ENCODE measurements around the gene QPCT. TPM values are rescaled to one million over a fixed set of nuclear protein-coding genes. Genes with fewer than 3 reads are reported as not detected.
"Not testable (repeated sequence)": the region's sequence is repeated elsewhere in the genome, so short reads cannot be mapped to it uniquely, and the experiment has no call there.

QPCT gene
- 1 to 10 TPM; 4.2 to 7.9 TPM for total RNA-seq
- long read RNA-seq, transcript QPCT-201 (7 exons, 1,739 nt), result major isoform, 16 of 17 reads
- long read RNA-seq, partial matches to known transcripts, result 1 of 17 reads
- long read RNA-seq, other reads (novel, unspliced or antisense), result 0 of 17 reads

DNA sequence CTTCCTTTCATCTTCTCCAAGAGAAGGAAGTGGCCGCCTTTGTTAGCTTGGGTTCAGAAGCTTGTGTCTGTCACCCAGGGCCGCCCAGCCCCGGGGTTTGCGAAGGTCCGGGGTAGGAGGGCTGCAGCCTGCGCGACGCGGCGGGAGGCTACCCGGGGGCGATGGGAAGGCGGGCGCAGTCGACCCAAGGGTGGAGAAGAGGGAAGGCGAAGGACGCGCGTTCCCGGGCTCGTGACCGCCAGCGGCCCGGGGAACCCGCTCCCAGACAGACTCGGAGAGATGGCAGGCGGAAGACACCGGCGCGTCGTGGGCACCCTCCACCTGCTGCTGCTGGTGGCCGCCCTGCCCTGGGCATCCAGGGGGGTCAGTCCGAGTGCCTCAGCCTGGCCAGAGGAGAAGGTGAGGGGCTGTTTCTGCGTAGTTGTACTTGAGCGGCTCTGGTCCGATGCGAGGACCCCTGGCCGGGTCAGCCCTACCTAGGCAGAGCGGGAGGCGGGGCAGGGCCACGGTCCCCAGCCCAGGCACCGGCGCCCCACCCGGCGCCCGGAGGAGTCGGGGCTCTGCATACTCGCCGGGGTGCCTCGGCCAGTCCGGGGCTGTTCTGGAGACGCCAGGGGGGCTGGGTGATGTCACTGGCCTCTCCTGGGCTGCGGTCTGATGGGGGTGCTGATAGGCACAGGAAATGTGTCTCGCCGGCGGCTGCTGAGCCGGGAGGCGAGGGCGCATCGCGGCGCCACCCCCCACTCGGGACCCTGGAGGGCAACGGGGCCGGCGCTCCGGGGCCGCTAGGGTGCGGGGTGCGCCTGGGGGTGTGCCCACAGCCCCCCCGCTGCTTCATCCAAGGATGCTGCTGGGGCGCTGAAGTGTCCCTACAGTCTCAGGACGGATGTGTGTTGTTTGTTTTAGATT, at the start of gene QPCT:
Gene QPCT, plus strand, starts transcription at position 178 of the 909 bp plus-strand sequence. Its CDS starts 102 bp downstream, at position 280.
- intact Hi-C loops (cut with DNase I, micrococcal nuclease), result no loop called here
- ATAC-seq (peak; percentile 87), DNase-seq (peak; percentile 62 to 70)

DNA sequence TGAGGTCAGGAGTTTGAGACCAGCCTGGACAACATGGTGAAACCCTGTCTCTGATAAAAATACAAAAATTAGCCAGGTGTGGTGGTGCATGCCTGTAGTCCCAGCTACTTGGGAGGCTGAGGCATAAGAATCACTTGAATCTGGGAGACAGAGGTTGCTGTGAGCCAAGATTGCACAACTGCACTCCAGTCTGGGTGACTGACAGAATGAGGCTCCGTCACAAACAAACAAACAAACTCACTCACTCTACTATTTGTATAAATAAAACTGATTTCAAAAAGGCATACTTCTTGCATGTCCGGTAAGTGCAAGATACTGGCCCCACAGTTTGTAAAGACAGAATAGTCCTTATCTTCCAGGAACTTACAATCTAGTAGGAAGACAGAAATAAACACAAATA, 49.6 kb upstream of the QPCT start:
- intact Hi-C loops (cut with DNase I, micrococcal nuclease); ATAC-seq; DNase-seq: not testable (repeated sequence)

DNA sequence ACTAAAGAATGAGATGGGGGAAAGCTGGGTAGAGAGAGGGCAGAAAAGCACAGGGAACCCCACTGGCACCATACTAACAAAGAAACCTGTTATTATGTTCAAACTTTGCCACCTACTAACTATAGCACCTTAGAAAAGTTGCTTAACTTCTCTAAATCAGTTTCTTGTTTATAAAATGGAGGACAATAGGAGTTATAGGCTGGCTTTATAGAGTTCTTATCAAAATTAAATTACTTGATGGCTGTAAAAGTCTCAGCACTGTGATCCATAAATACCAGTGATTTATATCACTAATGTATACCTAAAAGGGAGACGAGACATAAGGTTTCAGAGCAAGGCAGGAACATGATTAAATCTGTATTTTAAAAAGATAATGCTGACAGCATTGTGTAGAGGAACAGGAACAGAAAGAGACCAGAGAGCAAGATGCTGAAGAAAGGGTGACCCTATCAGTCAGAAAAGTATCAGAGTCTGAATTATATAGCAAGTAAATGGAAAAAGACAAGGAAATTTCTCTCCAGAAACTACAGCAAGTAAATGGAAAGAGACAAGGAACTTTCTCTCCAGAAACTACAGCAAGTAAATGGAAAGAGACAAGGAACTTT, 48.9 kb upstream of the QPCT start:
- DNase-seq (no peak), ATAC-seq (peak; percentile 67)
- intact Hi-C loops (cut with DNase I, micrococcal nuclease), result no loop called here

DNA sequence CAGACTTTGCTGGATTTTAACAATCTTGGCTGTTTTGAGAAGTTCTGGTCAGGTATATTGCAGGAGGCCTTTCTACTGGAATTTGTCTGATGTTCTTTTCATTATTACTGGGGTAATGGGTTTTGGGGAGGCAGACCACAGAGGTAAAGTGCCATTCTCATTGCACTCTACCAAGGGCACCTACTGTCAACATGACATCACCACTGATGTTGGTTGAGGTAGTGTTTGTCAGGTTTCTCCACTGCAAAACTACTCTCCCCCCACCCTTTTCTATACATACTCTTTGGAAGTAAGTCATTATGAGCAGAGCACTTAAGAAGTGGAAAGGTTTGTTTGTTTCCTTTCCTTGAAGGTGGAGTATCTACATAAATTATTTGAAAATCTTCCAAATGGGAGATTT, 46.8 kb upstream of the QPCT start:
- intact Hi-C loops (cut with DNase I, micrococcal nuclease), result no loop called here
- DNase-seq, result no peak
- no peak for ATAC-seq

DNA sequence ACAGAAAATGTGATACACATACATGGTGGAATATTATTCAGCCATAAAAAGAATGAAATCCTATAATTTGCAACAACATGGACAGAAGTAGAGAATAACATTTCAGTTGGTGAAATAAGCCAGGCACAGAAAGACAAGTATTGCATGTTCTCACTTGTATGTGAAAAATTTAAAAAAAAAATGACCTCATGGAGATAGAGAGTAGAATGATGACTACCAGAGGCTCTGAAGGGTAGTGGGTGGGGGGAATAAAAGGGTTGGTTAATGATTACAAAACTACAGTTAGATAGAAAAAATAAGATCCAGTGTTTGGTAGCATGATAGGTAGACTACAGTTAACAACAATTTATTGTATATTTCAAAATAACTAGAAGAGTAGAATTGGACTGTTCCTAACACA, 44.3 kb upstream of the QPCT start:
- intact Hi-C loops (cut with DNase I, micrococcal nuclease), result no loop called here

DNA sequence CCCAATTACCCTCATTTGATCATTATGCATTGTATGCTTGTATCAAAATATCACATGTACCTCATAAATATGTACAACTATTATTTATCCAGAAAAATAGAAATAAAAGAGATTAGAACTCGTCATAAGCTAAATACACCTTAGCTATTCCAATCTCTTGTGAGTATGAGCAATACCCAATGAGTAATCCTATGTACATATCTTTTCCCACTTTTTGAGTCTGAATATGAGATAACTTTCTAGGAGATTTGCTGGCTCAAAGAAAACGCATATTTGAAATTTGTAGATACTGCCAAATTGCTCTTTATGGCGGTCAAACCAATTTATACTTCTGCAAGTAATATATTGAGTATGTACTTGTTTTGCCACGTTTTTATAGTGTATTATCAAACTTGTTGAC, 43.9 kb upstream of the QPCT start:
- ATAC-seq (no peak), DNase-seq (no peak)
- intact Hi-C loops (cut with DNase I, micrococcal nuclease), result no loop called here

More for the DNA sequence above, 44.3 kb upstream of the QPCT start:
- DNase-seq (no peak), ATAC-seq (no peak)

DNA sequence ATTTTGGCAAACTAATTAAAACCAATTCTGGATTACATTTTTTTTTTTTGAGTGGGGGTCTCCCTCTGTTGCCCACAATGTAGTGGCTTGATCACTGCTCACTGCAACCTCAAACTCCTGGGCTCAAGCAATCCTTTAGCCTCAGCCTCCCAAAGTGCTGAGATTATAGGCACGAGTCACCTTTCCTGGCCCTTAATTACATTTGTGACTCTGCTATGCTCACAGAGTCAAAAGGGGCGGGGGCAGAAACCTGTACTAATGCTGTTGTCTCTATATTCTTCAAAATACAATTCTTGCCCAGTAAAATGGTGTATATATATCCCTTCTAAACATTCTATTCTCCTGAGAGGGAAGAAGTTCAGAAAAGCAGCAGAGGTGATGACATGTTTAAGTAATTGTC, 43.0 kb upstream of the QPCT start:
- intact Hi-C loops (cut with DNase I, micrococcal nuclease), result no loop called here
- DNase-seq (no peak), ATAC-seq (no peak)

- DNase-seq (no peak), ATAC-seq (no peak)
- intact Hi-C loops (cut with DNase I, micrococcal nuclease), result no loop called here
These were observed 41.7 kb upstream of the QPCT start for GRCh38 chr2:37302701-37303252.

GRCh38 chr2:37306024-37306423, 38.4 kb upstream of the QPCT start:
- intact Hi-C loops (cut with DNase I, micrococcal nuclease), result no loop called here
- ATAC-seq (peak; percentile 96), DNase-seq (no peak)

DNA sequence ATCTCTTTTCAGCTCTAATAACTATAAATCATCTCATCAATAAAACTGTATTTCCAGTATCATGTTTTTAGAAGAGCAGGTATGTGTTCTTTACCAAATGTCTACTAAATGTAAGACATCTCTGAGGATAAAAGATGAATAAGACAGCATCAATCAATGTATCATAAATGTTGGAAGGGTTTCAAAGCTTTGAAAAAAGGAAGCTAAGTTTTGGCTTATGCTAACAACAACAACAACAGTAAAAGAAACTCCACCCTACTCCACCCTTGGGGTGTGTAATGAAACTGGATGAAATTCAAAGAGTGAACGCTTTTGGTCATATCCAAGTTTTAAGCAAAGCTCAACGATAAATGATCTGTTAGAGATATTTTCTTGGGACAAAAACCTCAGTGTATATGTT, 36.9 kb upstream of the QPCT start:
- intact Hi-C loops (cut with DNase I, micrococcal nuclease), result no loop called here
- no peak for DNase-seq
- ATAC-seq, result no peak

GRCh38 chr2:37315364-37315763, 29.1 kb upstream of the QPCT start:
- intact Hi-C loops (cut with DNase I, micrococcal nuclease), result no loop called here
- ATAC-seq, result no peak

DNA sequence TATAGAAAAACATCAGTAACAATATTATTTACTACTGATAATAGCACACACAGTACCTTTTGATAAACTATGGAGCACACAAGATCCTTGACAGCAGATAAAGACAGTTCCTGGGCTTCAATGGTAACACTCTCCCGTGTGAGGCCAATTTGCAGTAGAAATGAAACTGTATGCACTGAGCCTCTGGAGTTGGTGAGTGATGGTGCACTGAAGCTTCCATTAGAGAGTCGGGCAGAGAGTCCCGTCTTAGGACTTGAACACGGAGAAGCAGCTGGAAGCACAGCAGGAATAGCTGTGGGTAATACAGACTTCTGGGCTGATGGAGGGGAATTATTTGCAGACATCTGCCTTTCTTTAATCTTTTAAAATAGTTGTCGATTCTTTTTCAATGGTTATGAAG, 28.2 kb upstream of the QPCT start:
- ATAC-seq, result no peak
- no peak for DNase-seq
- intact Hi-C loops (cut with DNase I, micrococcal nuclease), result no loop called here

More at GRCh38 chr2:37315364-37315763, 29.1 kb upstream of the QPCT start:
- DNase-seq, result no peak

DNA sequence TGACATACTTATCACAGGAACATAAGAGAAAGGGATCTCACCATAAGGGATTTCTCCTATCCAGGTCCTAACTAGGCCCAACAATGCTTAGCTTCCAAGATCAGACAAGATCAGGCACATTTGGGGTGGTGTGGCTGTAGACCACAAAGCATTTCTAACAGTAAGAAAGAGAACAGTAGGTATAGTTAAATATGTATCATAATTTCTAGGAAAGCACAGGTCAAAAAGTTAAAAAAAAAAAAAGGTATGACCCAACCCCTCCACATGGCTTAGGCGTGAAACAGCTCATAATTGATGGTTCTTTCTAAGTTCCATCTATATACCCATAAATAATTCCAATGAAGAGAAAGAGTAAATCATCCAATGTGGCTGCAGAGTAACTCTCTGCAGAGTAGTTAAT, 26.7 kb upstream of the QPCT start:
- intact Hi-C loops (cut with DNase I, micrococcal nuclease), result no loop called here
- ATAC-seq (no peak), DNase-seq (no peak)

DNA sequence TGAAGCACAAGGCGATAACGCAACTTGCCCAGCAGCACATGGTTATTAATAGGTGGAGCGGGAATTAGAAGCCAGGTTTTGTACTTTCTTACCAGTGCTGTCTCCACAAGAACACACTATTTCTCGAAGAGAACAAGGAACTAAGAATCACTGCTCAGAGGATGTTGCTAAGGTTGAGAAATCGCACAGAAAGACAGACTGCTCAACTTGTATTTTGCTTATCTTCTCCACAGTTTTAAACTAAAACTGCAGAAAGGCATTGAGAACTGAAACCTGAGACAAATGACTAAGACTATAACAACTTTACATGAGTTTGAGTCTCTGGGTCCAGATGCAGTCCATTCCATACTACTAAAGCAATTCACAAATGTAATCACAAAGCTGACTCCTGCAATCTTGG, 26.0 kb upstream of the QPCT start:
- DNase-seq, result no peak
- ATAC-seq, result no peak

DNA sequence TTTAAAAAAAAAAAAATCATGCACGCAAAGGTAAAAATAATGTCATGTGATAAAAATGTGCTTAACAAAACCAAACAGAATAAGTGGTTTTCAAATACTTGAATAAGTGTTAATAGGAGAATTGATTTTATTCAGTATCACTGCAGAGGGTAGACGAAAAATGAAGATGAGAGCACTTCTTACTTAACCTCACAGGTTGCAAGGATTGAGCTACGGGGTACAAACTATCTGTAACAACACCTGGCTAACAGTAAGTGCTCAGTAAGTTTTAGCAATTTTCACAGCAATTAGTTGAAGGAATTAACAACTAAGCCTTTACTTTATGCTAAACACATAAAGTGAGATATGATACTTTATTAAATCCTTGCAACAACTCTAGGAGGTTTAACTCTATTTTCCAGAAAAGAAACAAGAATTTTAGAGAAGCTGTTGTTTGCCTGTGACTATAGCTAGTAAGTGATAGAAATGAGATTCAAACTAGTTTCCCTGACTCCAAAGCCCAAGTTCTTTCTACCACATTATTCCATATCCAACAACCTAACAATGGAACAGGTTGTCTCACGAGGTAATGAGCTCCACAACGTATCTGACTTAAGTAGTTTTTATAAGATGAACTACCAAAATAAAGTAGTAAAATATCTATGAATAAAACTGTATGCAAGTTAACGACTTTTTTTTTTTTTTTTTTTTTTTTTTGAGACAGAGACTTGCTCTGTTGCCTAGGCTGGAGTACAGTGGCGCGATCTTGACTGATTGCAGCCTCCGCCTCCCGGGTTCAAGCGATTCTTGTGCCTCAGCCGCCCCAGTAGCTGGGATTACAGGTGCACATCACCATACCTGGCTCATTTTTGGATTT, 24.4 kb upstream of the QPCT start:
- no peak for DNase-seq
- intact Hi-C loops (cut with DNase I, micrococcal nuclease), result no loop called here
- ATAC-seq, result no peak

More for the DNA sequence above, 26.0 kb upstream of the QPCT start:
- intact Hi-C loops (cut with DNase I, micrococcal nuclease), result no loop called here

- ATAC-seq (no peak), DNase-seq (no peak)
- intact Hi-C loops (cut with DNase I, micrococcal nuclease), result no loop called here
These were observed 23.3 kb upstream of the QPCT start for GRCh38 chr2:37321029-37321682.

- DNase-seq (no peak), ATAC-seq (no peak)
- intact Hi-C loops (cut with DNase I, micrococcal nuclease), result no loop called here
These were observed 22.1 kb upstream of the QPCT start for GRCh38 chr2:37322368-37322767.

DNA sequence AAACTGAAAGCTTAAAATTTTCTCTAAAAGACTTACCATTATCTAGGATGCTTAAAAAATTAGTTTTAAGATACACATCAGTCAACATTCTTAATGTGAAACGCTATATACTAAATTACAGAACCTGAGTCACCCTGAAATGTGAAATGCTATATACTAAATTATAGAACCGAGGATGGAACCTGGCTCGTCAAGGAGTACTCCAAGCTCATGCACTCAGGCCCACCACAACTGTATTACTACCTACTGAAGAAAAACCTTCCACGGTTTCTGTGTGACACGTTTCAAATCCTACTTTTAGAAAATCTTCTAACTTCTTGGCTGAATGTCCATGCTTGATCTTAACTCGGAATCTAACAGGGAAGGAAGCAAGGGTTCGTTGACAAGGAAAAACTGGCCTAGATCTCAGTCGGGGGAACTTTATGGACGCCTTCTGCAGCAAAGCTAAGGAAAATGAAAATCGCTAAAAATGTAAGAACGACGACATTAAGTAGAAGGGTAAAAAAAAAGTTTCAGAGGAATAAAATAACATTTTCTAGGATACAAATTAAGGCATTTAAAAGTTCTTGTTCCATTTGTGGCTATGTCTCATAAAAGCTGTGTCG, 21.2 kb upstream of the QPCT start:
- intact Hi-C loops (cut with DNase I, micrococcal nuclease), result no loop called here
- DNase-seq (no peak), ATAC-seq (no peak)
